Neural progenitor cell (in vitro differentiated cells): ENCODE results near the gene STK10. TPM values are rescaled to one million over a fixed set of nuclear protein-coding genes. Genes with fewer than 3 reads are reported as not detected.
A peak's percentile ranks its signal among the peaks of the same experiment; 100 is the strongest.

Source experiments
- DNase-seq: peaks from one replicate; pipeline ENCODE4 v3.0.0-alpha.2; 2016; ENCODE audit warnings: low spot score
- H2AFZ ChIP-seq: fragments of 200-600 bp; sonication (generic); replicated peaks from 2 replicates; pipeline ENCODE4 v1.6.1; 2016; ENCODE audit warnings: antibody characterized with exemption
- H3F3A ChIP-seq: fragments of 200-600 bp; sonication (generic); 2 replicates; pipeline ENCODE4 v1.6.1; 2016; ENCODE audit warnings: antibody characterized with exemption, low read depth
- H3K27ac ChIP-seq: fragments of 200-600 bp; sonication (generic); 2 replicates; pipeline ENCODE4 v1.5.1; 2016; ENCODE audit warnings: mild to moderate bottlenecking
- H3K27me3 ChIP-seq: fragments of 200-600 bp; sonication (generic); 2 replicates; pipeline ENCODE4 v1.6.1; 2016; ENCODE audit warnings: mild to moderate bottlenecking, moderate library complexity
- H3K36me3 ChIP-seq: fragments of 200-600 bp; sonication (generic); 2 replicates; pipeline ENCODE4 v1.5.1; 2016
- H3K4me1 ChIP-seq: fragments of 200-600 bp; sonication (generic); 2 replicates; pipeline ENCODE4 v1.6.1; 2016; ENCODE audit warnings: mixed run types
- H3K4me2 ChIP-seq: fragments of 200-600 bp; sonication (generic); 2 replicates; pipeline ENCODE4 v1.6.1; 2016
- H3K4me3 ChIP-seq: fragments of 200-600 bp; sonication (generic); 2 replicates; pipeline ENCODE4 v1.5.1; 2016
- H3K79me2 ChIP-seq: fragments of 200-600 bp; sonication (generic); 2 replicates; pipeline ENCODE4 v1.6.1; 2016; ENCODE audit warnings: low read depth
- H3K9ac ChIP-seq: fragments of 200-600 bp; sonication (generic); 2 replicates; pipeline ENCODE4 v1.6.1; 2016
- H3K9me3 ChIP-seq: fragments of 200-600 bp; sonication (generic); 2 replicates; pipeline ENCODE4 v1.5.1; 2016; ENCODE audit warnings: low read depth
- H4K20me1 ChIP-seq: fragments of 200-600 bp; sonication (generic); 2 replicates; pipeline ENCODE4 v1.6.1; 2016; ENCODE audit warnings: low read depth
- H3K27ac Mint-ChIP-seq: 3 replicates; pipeline ENCODE4 v1.8.0; 2021; ENCODE audit warnings: mixed read lengths
- H3K27me3 Mint-ChIP-seq: 2 replicates; pipeline ENCODE4 v1.8.0; 2022; ENCODE audit warnings: low read depth, mild to moderate bottlenecking, inconsistent platforms, moderate library complexity, mixed read lengths; ENCODE audit not compliant: insufficient read depth
- H3K36me3 Mint-ChIP-seq: 3 replicates; pipeline ENCODE4 v1.8.0; 2021; ENCODE audit warnings: mixed read lengths
- H3K4me1 Mint-ChIP-seq: 3 replicates; pipeline ENCODE4 v1.8.0; 2021; ENCODE audit warnings: mixed read lengths
- H3K4me3 Mint-ChIP-seq: 3 replicates; pipeline ENCODE4 v1.8.0; 2021; ENCODE audit warnings: mild to moderate bottlenecking, moderate library complexity, mixed read lengths
- H3K9me3 Mint-ChIP-seq: 3 replicates; pipeline ENCODE4 v1.8.0; 2020; ENCODE audit warnings: mixed read lengths
- EZH2 ChIP-seq: fragments of 200-600 bp; sonication (generic); IDR thresholded peaks from 2 replicates; pipeline ENCODE4 v1.6.1; 2017; ENCODE audit warnings: antibody characterized with exemption, mild to moderate bottlenecking, moderate library complexity
- EZH2phosphoT487 ChIP-seq: fragments of 200-600 bp; sonication (generic); IDR thresholded peaks from 2 replicates; pipeline ENCODE4 v1.6.1; 2017; ENCODE audit warnings: antibody characterized with exemption
- total RNA-seq: library from RNA; depleted of rRNA; stranded (reverse); fragments of >200 nt; gene quantifications from 2 replicates; pipeline ENCODE4 v1.2.3, GENCODE V29; 2015; ENCODE audit warnings: low replicate concordance
- TF ChIP-seq, protein P1 (sequence below): fragments of 200-600 bp; sonication (generic); IDR thresholded peaks from 2 replicates; pipeline ENCODE4 v1.5.1; 2017; ENCODE audit warnings: antibody characterized with exemption, mild to moderate bottlenecking

The STK10 gene
- total RNA-seq, 1 donor from 2014 or later = 4.4 TPM

DNA sequence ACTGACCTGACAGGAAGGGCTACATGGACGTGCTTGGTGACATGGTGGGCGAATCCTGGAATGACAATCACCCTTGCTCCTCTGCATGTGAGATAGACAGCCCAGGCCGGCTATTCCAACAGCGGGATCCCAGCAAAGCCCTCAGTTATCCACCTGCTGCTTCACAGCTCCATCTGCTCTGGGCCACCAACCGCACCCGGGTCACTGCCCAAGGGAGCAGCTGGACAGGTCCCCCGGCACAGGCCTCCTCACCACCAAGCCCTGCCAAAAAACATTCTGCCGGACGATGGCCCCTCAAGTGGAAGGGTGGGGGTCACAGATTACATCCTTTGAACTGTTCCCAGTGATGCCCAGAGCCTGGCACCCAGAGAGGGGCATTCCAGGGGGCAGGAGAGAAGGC is 39.6 kb downstream of the STK10 start:
- Mint-ChIP-seq H3K4me3 (no peak overlapping the region), H3K27ac (no peak overlapping the region), H3K9me3 (no peaks in the 10 kb centered on the region), H3K36me3 (peaks cover 2% of the 10 kb centered on the region), H3K27me3 (no peaks in the 10 kb centered on the region), H3K4me1 (peaks cover 18% of the 10 kb centered on the region)
- Histone ChIP-seq H2AFZ (no peak overlapping the region), H3K79me2 (no peaks in the 10 kb centered on the region), H3K9me3 (no peaks in the 10 kb centered on the region), H3F3A (no peaks in the 10 kb centered on the region), H4K20me1 (no peaks in the 10 kb centered on the region), H3K4me3 (no peak overlapping the region), H3K9ac (no peak overlapping the region), H3K27me3 (no peaks in the 10 kb centered on the region), H3K27ac (no peak overlapping the region), H3K36me3 (no peaks in the 10 kb centered on the region), H3K4me1 (no peaks in the 10 kb centered on the region), H3K4me2 (no peak overlapping the region)
- DNase-seq = no peak
- TF ChIP-seq EZH2phosphoT487 (no peak), EZH2 (no peak)
- TF ChIP-seq, protein P1, sequence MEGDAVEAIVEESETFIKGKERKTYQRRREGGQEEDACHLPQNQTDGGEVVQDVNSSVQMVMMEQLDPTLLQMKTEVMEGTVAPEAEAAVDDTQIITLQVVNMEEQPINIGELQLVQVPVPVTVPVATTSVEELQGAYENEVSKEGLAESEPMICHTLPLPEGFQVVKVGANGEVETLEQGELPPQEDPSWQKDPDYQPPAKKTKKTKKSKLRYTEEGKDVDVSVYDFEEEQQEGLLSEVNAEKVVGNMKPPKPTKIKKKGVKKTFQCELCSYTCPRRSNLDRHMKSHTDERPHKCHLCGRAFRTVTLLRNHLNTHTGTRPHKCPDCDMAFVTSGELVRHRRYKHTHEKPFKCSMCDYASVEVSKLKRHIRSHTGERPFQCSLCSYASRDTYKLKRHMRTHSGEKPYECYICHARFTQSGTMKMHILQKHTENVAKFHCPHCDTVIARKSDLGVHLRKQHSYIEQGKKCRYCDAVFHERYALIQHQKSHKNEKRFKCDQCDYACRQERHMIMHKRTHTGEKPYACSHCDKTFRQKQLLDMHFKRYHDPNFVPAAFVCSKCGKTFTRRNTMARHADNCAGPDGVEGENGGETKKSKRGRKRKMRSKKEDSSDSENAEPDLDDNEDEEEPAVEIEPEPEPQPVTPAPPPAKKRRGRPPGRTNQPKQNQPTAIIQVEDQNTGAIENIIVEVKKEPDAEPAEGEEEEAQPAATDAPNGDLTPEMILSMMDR = no peak

DNA sequence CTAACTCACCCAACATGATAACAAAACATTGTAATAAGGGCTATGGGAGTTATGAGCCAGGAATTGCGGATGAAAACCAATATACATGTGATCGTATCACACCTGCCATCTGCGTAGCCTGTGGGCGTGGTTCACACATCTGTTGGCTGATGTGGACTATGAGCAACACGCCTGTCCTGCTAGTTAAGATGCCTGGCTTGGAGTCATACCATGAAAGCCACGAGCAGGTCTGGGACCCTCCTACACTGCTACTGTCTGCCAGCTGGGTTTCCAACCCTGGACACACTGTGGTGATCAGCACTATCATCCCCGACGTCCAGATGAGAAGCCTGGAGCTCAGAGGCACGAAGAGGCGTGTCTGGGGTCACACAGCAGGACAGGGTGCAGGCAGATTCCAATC is 40.2 kb downstream of the STK10 start:
- Mint-ChIP-seq H3K27ac (no peak overlapping the region), H3K4me3 (no peak overlapping the region), H3K27me3 (no peaks in the 10 kb centered on the region), H3K9me3 (no peaks in the 10 kb centered on the region), H3K36me3 (peaks cover 2% of the 10 kb centered on the region), H3K4me1 (peaks cover 18% of the 10 kb centered on the region)
- Histone ChIP-seq H3K27me3 (no peaks in the 10 kb centered on the region), H2AFZ (no peak overlapping the region), H4K20me1 (no peaks in the 10 kb centered on the region), H3K9me3 (no peaks in the 10 kb centered on the region), H3K27ac (no peak overlapping the region), H3K9ac (no peak overlapping the region), H3F3A (no peaks in the 10 kb centered on the region), H3K79me2 (no peaks in the 10 kb centered on the region), H3K4me2 (no peak overlapping the region), H3K36me3 (no peaks in the 10 kb centered on the region), H3K4me1 (no peaks in the 10 kb centered on the region), H3K4me3 (no peak overlapping the region)
- TF ChIP-seq EZH2 = no peak
- no peak for DNase-seq

DNA sequence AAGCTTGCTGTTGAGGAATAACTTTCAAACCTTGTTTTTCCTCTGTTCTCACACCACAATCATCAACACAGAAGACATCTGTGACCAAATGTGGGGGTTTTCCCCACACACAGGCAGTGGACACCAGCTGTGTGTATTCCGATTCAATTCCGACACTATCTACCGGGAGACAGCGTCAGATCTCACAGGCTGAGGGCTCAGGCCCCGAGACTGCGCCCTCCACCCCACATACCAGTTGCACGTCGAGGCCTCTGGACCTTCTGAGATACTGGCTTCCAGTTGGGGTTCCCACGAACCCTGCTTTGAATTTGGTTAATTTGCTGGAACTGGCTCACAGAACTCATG is 41.3 kb downstream of the STK10 start:
- Mint-ChIP-seq H3K9me3 (no peaks in the 10 kb centered on the region), H3K27ac (peak overlapping the region; percentile 94), H3K27me3 (no peaks in the 10 kb centered on the region), H3K4me3 (no peak overlapping the region), H3K4me1 (peaks cover 24% of the 10 kb centered on the region), H3K36me3 (peaks cover 2% of the 10 kb centered on the region)
- Histone ChIP-seq H3K9me3 (no peaks in the 10 kb centered on the region), H3K4me3 (no peak overlapping the region), H3K27me3 (no peaks in the 10 kb centered on the region), H3K4me1 (peaks cover 4% of the 10 kb centered on the region), H3K27ac (no peak overlapping the region), H3F3A (no peaks in the 10 kb centered on the region), H4K20me1 (no peaks in the 10 kb centered on the region), H3K79me2 (no peaks in the 10 kb centered on the region), H3K36me3 (no peaks in the 10 kb centered on the region), H3K9ac (no peak overlapping the region), H2AFZ (no peak overlapping the region), H3K4me2 (no peak overlapping the region)
- TF ChIP-seq EZH2phosphoT487 = no peak
- TF ChIP-seq EZH2 = no peak
- TF ChIP-seq, protein P1 = no peak
- no peak for DNase-seq

DNA sequence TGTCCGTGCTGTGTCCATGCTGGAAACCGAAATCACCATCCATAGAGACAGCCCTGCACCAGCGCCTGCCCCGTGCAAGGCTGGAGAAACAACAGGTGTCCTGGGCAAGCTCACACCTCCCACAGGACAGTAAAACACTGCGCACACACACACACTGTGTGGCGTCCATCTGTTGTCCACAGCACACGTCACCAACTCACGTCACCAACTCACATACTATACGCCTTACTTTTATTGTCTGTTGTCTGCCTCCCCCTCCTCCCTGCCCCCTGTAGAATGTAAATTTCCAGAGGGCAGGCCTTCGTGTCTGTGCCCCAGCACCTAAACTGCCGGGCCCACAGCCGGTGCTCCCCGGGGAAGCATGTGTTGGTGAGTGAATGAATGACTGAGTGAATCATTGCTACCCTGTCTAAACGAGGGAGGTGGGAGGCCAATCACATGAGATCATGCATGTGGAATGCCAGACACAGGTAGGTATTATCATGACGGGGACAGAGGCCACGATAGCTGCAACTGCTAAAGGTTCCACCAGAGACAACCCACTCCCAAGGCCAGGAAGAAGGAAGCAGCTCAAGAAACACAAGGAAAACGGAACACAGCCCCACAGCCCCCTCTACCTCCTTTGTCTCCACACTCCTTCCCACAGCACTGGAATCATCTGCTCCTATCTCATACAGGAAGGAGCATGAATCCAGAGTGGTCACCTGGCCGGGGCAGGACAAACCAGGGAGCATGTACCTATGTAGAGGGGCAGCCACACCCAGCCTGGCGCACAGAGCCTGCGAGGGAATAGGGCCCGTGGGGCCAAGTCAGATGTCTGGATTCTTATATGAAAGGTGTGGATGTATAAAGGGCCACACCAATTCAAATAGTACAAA is 41.9 kb downstream of the STK10 start:
- Mint-ChIP-seq H3K36me3 (peaks cover 2% of the 10 kb centered on the region), H3K27ac (peak overlapping the region; percentile 94), H3K4me1 (peaks cover 25% of the 10 kb centered on the region), H3K4me3 (no peak overlapping the region), H3K27me3 (no peaks in the 10 kb centered on the region), H3K9me3 (no peaks in the 10 kb centered on the region)
- Histone ChIP-seq H3K9ac (no peak overlapping the region), H3F3A (no peaks in the 10 kb centered on the region), H3K9me3 (no peaks in the 10 kb centered on the region), H3K79me2 (no peaks in the 10 kb centered on the region), H2AFZ (no peak overlapping the region), H4K20me1 (no peaks in the 10 kb centered on the region), H3K36me3 (no peaks in the 10 kb centered on the region), H3K27ac (no peak overlapping the region), H3K4me2 (no peak overlapping the region), H3K4me3 (no peak overlapping the region), H3K4me1 (peaks cover 7% of the 10 kb centered on the region), H3K27me3 (no peaks in the 10 kb centered on the region)
- DNase-seq = no peak
- TF ChIP-seq EZH2phosphoT487 (no peak), EZH2 (no peak)
- TF ChIP-seq, protein P1 = no peak
